Anterior cingulate cortex (tissue), 58 donors: ENCODE results near the gene RTL1.

Source experiments
- DNase-seq, 58 donors: peaks; one replicate each; lab custom pipeline; 2025; lab: John Stamatoyannopoulos, UW

Gene RTL1

DNA sequence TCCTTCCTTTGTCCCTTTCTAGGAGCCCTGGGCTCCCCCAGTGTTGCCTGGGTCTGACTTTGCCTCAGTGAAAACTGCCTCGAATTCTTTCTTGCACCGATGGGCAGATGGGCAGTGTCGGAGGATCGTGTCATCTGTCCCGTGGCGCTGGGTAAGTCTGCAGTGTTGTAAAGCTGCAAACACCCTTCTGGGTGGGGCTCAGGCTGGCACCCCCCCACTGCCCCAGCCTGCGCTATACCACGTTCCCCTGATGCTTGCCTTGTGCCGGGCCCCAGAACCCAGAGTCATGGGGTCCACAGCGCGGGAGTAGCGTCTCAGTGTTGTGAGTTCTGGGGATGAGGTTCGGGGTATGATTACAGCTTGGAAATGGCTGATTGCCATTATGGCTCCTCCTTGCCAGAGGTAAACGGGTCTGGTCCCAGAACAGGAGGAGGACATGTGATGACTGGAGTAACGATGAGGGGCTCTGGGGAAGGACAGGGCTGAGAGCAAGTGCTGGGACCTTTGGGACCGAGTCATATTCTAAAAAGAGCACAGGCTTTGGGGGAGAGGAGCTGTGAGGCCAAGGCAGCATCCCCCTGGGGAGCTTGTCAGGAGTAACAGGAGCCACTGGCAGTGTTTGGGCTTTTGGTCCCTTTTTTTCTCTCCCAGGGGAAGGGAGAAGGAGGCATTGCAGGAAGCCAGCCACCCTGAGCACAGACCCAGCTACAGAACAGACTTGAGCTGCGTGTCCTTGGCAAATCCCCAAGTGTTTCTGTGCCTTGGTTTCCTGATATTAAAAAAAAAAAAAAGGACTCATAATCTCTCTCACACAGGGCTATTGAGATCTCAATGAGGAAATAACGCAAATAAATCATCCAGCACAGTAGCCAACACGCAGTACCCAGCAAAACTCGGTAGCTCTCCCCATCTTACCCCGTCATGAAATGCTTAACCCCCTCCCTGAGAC lies 4.3 kb downstream of the RTL1 start:
- DNase-seq = no peak

DNA sequence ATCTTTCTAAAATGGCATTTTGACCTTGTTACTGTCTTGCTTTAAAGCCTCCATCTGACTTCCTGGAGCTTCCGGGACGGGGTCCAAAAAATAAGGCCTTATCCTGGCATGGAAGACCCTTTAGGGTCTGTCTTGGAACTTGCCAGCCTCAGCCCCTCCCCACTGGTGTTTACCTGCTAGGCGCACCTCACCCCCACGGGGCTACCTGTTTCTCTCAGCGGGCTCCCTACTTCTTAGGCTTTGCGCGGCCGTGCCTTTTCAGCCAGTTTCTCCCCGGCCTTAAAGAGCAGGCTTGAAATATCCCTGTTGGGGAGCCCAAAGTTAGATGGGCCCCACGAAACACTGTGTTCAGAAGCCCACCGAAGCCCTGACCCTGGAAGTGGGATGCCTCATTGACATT lies 5.1 kb downstream of the RTL1 start:
- DNase-seq = no peak

DNA sequence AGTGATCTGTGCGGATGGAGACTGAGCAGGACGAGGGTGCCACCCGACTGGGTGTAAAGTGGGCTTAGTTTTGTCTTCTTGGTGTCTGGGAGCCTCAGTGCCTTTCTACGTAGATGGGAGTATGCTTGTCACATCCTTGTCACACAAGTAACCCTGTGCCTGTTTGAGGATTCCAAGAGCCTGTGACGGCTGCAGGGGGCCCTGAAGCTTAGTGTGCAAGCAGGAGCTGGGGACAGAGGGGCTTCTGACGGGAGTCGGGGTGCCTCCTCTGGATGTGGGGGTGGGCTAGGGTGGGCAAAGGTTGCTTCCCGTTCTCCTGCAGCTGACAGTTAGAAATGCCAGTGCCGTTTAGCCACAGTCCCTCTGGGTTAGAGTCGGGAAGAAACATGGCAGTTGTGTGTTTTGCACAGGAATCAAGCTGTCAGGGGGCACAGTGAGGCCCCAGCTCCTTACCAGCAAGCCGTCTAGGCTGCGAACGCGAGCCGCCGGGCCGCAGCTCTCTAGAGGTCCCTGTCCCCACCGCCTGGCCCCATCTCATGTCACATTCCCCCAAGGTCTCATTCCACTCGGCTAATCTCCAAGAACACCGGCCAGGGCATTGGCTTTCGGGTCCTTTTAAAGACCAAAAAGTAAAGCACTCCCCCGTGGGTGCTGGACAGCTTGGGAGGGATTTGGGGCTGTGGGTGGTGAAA lies 7.0 kb downstream of the RTL1 start:
- DNase-seq = no peak

DNA sequence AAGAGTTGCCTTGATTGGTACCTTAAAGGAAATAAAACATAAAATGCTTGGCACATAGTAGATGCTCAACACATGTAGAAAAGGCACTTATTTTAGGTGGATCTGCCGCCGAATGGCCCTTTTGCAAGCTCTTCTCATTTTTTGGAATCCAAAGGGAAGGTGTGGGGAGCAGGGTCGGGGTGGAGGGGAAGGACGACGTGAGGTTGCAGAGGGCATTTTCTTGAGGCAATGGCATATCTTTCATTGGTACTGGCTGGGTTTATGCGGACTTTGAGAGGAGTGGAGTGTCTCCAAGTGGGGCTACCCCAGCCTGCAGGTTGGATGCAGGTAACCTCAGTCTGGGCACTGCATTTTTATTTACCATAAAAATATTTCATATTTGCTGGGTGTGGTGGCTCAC lies 8.1 kb downstream of the RTL1 start:
- DNase-seq = no peak

DNA sequence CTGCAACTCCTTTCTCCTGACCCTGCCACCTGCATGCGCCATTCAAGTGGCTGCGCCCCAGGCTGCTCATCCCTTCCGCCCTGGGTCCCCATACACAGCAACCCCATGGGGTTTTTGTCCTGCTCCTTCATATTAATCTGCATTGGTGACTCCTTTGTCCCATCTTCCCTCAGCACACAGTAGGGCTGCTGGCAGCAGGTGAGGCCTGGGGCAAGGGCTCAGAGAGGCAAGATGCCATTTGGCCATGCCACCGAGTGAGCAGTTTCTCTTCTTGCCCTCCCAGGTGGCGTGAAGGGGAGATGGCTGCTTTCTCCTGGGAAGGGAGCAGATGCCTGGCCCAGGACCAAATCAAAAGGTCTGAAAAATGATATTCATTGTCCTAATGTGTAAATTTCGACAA lies 9.1 kb downstream of the RTL1 start:
- no peak for DNase-seq

DNA sequence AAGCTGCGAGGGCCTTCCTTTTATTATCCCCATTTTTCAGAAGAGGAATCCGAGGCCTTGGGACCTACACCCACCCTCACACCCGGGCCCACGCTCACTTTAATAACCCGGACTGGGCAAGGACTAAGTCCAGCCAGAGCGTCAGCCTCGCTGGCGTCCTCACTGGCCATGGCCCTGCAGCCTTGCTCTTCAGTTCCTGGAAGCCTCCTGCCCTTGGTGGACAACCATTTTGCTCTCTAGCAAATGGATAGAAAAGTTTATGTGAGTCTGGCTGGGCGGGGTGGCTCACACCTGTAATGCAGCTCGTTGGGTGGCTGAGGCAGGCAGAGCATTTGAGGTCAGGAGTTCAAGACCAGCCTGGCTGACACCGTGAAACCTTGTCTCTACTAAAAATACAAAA lies 9.8 kb downstream of the RTL1 start:
- DNase-seq = no peak

DNA sequence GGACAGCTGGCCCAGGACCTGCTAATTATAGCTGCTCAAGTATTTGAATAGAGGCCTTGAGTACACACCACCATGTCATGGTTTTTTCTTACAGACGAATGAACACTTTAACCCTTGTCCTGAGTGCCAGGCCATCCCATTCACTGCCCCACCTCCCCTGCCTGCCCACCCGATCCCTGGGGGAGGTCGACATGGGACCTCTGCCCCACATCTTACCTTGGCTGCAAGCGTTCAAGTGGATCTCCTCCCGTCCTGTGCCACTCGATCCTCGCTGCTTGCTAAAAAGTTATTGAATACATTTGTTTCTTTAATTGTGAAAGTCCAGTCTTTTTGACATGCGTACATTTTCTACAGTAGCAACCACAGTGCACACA lies 10.3 kb downstream of the RTL1 start:
- DNase-seq = no peak

DNA sequence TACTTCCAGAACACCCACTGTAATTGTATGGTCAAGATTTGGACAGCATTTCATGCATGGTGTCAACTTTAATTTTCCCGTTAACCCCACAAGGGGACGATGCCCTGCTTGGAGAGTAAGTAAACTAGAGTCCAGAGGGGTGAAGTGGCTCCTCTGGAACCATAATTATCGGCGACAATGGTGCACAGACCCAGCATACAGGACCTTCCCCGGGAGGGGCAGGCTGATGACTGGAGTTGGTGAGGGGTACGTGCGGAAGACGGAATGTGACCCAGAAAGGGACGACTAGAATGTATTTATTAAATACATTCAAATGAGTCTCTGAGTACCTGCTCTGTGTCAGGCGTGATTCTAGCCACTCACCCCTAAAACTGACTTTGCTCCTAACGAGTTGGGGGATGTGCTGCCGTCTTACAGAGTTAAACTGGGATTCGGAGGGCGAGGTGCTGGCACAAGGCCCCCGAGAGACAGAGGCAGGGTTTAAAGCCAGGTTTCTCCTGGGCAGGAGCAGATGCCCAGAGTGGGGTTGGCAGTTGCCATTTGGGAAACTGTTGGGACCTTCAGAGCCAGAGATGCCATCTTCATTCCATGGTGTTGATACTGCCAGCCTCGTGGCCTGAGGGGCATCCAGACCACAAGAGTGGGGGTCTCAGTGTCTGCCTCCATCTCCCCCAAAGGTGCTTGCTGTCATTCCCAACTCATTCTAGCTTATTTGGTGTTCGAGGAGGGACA lies 10.9 kb downstream of the RTL1 start:
- DNase-seq = no peak

DNA sequence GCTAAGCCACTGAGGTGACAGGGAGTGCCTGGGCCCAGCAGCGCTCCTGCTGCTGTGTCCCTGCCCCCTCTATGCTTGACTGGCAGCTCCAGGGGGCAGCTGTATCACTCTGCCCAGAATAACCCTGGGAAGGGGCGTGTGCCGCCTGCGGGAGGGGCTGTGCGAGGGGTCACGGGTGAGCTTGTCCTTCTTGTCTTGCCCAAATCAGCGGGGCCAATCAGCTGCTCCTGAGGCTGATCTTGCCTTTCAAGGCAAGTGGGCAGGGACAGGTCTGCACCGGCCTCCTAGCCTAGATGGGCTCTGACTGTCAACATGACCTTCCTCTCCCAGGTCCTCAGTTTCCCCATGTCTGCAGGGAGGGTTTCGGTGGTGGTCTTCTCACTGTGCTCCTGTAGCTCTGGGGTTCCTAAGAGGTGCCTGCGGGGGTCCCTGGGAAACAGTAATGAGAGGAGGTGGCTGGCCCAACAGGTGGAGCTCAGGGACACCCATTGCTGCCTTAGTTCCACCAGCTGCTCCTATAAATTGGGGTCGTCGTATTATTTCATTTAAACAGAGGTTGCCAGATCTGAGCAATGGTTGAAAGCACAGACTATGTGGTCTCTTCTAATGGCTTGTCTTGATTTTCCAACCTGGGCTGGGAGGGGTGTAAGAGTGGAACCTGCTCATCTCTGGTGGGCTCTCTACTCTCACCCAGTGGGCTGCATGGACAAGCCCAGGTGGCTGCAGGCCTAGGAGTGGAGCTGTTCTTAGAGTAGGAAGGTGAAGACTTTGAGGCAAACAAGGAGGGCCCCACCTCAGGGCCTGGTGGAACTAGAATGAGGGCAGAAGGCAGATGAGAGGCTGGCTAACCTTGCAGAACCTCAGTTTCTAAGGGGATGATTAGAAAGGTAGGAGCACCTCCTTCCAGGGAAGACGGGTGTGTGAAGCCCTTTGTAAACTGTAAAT lies 11.7 kb downstream of the RTL1 start:
- no peak for DNase-seq

DNA sequence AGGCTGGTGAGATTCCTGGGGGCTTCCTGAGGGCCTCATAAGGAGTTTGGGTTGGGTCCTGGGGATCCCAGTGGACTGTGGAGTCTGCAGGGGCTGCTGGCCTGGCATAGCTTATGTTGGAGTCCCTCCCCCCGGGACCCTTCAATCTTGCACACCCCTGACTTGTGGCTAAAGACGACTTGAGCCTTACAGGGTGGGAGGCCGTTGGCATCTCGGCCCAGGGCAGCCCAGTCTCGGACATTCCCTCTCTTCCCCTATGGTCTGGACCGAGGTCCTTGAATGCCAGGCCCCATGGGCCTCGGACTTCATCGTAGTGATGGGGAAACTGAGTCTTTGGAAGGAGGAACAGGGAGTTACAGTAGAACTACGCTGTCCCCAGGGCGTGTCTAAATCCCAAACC lies 12.5 kb downstream of the RTL1 start:
- no peak for DNase-seq

DNA sequence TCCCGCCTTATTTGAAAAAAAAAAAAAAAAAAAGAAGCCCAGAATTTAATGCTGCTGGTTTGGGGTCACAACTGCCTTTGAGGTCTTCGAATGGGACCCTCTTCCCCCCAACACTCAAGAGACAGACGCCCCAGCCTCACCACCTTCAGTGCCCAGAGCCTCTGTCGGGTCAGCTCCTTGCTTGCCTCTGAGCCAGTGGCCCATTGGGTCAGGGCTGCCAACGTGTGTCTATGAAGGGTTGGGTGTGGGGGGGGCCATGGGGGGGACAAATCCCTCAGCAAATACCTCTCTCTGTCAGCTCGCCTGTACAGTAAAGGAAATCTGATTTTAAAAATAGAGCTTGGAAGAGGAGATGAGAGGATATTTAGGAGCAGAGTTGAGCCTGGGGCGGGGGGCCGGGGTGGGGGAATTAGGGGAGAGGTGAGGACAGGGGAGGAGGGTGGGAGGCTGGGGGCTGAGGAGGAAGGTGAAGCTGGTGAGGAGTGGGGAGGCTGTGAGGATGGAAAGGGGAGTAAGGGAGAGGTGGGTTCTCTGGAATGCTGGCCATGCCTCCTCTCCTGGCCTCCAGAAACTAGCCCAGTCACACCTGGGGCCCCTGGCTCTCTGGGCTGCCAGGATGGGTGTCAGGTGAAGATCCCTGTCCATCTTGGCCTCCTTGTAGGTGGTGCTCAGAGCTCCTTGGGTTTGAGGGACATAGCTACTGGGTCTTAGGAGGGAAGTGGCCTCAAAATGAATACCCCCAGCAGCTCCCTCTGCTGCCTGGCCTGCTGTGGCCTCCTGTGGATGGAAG lies 13.3 kb downstream of the RTL1 start:
- no peak for DNase-seq

DNA sequence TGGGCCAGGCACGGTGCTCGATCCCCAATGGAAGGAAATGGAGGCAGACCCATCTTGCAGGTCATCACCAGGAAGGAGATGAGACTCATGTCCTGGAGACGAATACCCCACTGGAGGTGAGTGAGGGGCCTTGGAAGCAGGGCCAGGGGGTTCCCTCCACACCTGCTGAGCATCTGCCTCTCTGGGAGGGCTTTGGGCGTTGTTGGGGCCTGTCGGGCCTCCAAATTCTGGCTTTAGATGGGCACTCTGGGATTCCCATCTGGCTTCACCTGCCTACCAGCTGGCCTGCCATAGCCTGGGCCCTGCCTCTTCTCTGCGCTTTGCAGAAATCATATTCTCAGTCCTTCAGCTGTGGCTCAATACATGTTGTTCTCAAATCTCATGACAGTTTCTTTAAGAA lies 13.9 kb downstream of the RTL1 start:
- no peak for DNase-seq

DNA sequence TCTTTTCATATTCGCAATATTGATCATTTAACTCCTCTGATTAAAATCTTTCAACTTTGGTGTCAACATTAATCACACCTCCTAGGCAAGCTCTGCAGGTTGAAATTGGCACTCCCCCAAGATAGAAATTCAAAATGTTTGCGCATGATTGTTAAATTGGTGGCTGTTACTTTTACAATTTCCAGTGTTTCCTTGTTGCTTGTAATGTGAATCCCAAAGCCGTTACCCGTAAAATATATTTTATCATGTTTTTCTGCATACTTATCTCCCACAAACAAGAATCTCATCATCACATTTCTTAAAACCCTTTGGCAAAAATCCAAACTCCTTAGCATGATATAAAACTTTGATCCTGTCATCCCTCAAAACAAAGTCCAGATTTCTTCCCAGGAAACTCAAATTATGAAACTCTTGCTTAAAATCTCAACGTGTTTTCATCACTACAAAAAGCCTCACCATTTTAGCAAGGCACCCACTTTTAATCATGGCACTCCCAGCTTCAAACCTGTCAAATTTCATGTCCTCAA lies 14.7 kb downstream of the RTL1 start:
- no peak for DNase-seq

DNA sequence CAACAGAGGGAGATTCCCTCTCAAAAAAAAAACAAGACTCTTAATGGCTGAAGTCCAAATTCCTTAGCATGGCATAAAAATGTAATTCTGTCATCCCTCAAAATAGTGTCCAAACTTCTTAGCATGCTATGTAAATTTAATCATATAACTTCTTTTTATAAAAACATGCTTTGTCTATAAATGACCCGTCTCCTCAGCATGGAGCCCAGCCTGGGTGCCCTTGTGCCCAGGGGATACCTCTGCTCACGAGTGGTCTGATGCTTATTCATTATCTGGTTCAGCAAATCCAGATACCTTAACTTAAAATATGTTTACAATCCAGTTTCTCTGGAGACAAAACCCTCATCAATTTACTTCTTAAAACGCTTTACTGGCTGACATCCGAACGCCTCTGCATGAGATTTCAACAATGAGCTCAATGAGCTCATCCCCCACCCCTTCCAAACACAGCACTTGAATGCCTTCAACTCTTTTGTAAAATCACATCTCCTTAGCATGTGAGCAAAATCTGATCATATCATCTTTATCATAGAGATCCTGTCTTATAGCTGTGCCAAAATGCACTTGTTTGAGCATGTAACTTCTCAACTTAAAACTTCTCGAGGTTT lies 15.7 kb downstream of the RTL1 start:
- DNase-seq = no peak

DNA sequence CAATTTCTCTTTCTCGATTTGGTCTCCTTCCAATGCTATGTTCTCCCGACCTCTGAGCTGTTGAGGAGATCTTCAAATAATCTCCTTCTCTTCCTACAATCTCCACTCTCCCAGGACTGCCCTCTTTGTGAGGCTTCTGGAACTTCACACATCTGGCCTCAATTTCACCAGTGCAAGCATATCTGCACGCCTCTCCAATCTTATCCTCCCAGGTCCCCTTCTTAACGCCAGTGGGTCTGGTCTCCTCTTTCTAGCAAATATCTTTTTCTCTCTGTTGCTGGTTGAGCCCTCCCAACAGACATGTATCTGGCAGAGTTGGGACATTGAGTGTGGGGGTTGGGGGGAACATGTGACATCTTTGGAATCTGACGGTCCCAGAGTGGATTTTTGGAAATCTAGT lies 17.9 kb downstream of the RTL1 start:
- DNase-seq = no peak

DNA sequence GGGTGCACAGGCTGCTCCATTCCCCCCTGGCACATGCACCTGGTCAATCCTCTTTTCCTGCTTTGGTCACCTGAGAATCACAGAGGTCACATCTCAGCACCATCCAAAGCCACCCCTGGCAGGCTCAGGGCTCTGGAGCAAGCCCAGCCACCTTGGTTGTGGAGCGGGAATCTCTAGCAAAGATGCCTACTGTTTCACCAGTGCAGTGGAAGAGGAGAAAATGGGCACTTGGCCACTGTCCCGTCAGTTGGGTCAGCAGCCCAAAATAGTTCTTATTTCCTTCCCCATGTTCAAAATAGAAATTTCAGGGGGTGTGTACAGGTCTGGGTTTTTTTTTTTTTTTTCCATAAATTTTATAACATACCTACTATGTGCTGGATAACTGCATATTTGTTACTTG lies 18.3 kb downstream of the RTL1 start:
- no peak for DNase-seq

DNA sequence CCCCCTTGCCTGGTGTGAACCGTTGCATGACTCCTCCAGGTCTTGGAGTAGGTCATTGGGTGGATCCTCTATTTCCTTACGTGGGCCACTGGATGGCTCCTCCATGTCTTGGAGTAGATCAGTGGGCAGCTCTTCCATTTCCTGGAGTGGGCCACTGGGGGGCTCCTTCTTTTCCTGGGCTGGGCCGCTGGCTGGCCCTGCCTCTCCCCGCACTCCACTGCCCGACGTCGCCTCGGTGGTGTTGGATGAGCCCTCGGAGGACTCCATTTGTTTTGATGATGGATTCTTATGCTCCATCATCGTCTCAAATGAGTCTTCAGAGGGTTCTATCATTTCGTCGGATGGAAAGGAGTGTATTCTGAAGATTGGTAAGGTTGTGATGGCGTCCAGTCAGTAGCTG lies 19.1 kb downstream of the RTL1 start:
- DNase-seq = no peak

DNA sequence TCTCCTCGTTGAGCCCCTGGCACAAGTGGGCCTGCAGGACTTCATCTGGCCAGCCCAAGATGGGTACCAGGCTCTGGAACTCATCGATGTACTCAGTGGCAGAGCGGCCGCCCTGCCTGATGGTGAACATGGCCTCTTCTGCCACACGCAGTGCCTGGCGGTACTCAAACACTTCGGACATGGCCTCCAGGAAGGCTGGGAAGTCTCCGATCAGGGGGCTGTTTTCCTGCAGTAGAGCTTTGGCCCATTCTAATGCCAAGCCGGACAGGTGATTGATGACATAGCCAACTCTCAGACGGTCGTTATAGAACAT lies 19.8 kb downstream of the RTL1 start:
- no peak for DNase-seq
